Measurements from ENCODE around the gene SERINC5.
"Not testable (repeated sequence)": the region's sequence is repeated elsewhere in the genome, so short reads cannot be mapped to it uniquely, and the experiment has no call there.

GRCh38 chr5:80136798-80137197 lies 119.0 kb downstream of the SERINC5 start:
- TF ChIP-seq GLIS3 (CRISPR knock-in tag; IDR thresholded peaks at IDR 0.05); PATZ1 (CRISPR knock-in tag; IDR thresholded peaks at IDR 0.05; ENCODE audit: borderline replicate concordance); CREB5 (CRISPR knock-in tag; IDR thresholded peaks at IDR 0.05; ENCODE audit: low read depth); ZFP30 (CRISPR knock-in tag; IDR thresholded peaks at IDR 0.05); RARB (CRISPR knock-in tag; IDR thresholded peaks at IDR 0.05); ZNF70 (CRISPR knock-in tag; IDR thresholded peaks at IDR 0.05); ESRRG (CRISPR knock-in tag; IDR thresholded peaks at IDR 0.05); CSRNP3 (CRISPR knock-in tag; IDR thresholded peaks at IDR 0.05); ZFP3 (CRISPR knock-in tag; IDR thresholded peaks at IDR 0.05); PPARA (CRISPR knock-in tag; IDR thresholded peaks at IDR 0.05; ENCODE audit: borderline replicate concordance); TOX (CRISPR knock-in tag; IDR thresholded peaks at IDR 0.05; ENCODE audit: borderline replicate concordance); TCF4 (CRISPR knock-in tag; IDR thresholded peaks at IDR 0.05; ENCODE audit: borderline replicate concordance); ZNF8 (CRISPR knock-in tag; IDR thresholded peaks at IDR 0.05); TSHZ2 (CRISPR knock-in tag; IDR thresholded peaks at IDR 0.05): not testable (repeated sequence)

Measured in SK-N-SH treated with all-trans-retinoic acid at 6 μM for 48 hours (cell line).